Upper lobe of right lung (tissue), 1 donor: ENCODE data around the gene CD14. TPM values are rescaled to one million over a fixed set of nuclear protein-coding genes. Genes with fewer than 3 reads are reported as not detected.

Source experiments
- ATAC-seq: fragments of 200-7000 bp; cut with Tn5 transposase; one replicate; pipeline ENCODE4 v1.9.1; 2020; ENCODE audit warnings: mild to moderate bottlenecking, moderate library complexity
- DNase-seq: peaks from one replicate; pipeline ENCODE4 v3.0.0-alpha.2; 2020
- H3K27ac ChIP-seq: fragments of 200-600 bp; one replicate; pipeline ENCODE4 v1.8.0; 2022
- H3K27me3 ChIP-seq: fragments of 200-600 bp; one replicate; pipeline ENCODE4 v1.8.0; 2022; ENCODE audit warnings: mild to moderate bottlenecking
- H3K36me3 ChIP-seq: fragments of 200-600 bp; one replicate; pipeline ENCODE4 v1.8.0; 2022
- H3K4me1 ChIP-seq: fragments of 200-600 bp; one replicate; pipeline ENCODE4 v1.8.0; 2022
- H3K4me3 ChIP-seq: fragments of 200-600 bp; one replicate; pipeline ENCODE4 v1.8.0; 2022; ENCODE audit warnings: mild to moderate bottlenecking
- H3K9me3 ChIP-seq: fragments of 200-600 bp; one replicate; pipeline ENCODE4 v1.8.0; 2022
- intact Hi-C: fragments of 100-400 bp; cut with DNase I; formaldehyde crosslinking; loops from one replicate; pipeline ENCODE4 v1.11.0; 2022
- total RNA-seq: library from RNA; stranded (reverse); fragmentation: NEBNext Ultra II Directional; extraction: Animal tissue kit (Norgen Biotek cat#: 25700); gene quantifications from one replicate; pipeline ENCODE4 v1.2.1, GENCODE V29; 2021
- TF ChIP-seq, protein P1 (sequence below): fragments of 200-600 bp; IDR thresholded peaks from one replicate; pipeline ENCODE4 v1.8.0; 2022; ENCODE audit warnings: antibody characterized with exemption
- donor health status: DM: no; HTN: yes; CAD: no; lungs with severe emphysema.

CD14 gene
- total RNA-seq, 1 donor from 2014 or later: 127 TPM

DNA sequence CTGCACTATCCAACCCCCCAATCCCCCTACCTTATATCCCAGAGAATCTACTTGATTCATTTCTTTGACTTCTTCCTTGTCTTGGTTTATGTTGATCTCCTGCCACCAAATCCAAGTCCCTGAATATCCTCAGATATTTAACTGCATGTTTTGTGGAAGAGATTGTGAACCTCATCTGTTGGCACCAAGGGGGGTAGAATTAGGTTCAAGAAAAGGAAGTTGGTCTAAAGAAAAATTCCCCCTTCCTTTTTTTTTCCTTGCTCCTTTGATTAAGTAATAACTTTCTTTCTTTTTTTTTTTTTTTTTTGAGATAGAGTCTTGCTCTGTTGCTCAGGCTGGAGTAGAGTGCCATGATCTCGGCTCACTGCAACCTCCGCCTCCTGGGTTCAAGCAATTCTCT is 526 bp upstream of the CD14 start:
- intact Hi-C loops: loop anchor here (10.0 kb wide), 1 partner anchor 69 kb away; the partner anchor contains the start of genes APBB3 and SLC35A4
- peaks cover 29% of the 10 kb centered on the region for H3K4me1 ChIP-seq

DNA sequence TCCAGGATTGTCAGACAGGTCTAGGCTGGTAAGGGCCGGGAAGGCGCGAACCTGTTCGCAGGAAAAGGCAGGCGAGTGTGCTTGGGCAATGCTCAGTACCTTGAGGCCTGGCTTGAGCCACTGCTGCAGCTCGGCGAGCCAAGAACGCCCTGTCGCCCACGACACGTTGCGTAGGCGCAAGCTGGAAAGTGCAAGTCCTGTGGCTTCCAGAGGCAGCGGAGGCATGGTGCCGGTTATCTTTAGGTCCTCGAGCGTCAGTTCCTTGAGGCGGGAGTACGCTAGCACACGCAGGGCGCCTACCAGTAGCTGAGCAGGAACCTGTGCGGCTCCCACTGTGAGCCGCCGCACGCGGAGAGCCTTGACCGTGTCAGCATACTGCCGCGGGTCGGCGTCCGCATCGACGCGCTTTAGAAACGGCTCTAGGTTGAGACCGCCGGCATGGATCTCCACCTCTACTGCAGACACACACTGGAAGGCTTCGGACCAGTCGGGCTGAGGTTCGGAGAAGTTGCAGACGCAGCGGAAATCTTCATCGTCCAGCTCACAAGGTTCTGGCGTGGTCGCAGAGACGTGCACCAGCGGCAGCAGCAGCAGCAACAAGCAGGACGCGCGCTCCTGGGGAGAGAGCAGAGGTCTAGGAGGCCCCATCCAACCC is 482 bp downstream of the CD14 start:
- peak; percentile 73 for ATAC-seq
- H3K4me3 ChIP-seq: peak overlapping the region; percentile 61

More for the DNA sequence above, 526 bp upstream of the CD14 start:
- no peaks in the 10 kb centered on the region for H3K27me3 ChIP-seq
- H3K9me3 ChIP-seq: no peaks in the 10 kb centered on the region
- TF ChIP-seq, protein P1, sequence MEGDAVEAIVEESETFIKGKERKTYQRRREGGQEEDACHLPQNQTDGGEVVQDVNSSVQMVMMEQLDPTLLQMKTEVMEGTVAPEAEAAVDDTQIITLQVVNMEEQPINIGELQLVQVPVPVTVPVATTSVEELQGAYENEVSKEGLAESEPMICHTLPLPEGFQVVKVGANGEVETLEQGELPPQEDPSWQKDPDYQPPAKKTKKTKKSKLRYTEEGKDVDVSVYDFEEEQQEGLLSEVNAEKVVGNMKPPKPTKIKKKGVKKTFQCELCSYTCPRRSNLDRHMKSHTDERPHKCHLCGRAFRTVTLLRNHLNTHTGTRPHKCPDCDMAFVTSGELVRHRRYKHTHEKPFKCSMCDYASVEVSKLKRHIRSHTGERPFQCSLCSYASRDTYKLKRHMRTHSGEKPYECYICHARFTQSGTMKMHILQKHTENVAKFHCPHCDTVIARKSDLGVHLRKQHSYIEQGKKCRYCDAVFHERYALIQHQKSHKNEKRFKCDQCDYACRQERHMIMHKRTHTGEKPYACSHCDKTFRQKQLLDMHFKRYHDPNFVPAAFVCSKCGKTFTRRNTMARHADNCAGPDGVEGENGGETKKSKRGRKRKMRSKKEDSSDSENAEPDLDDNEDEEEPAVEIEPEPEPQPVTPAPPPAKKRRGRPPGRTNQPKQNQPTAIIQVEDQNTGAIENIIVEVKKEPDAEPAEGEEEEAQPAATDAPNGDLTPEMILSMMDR: no peak
- H3K4me3 ChIP-seq: peak overlapping the region; percentile 61
- no peak for DNase-seq
- H3K27ac ChIP-seq: peak overlapping the region; percentile 31
- no peaks in the 10 kb centered on the region for H3K36me3 ChIP-seq
- no peak for ATAC-seq

DNA sequence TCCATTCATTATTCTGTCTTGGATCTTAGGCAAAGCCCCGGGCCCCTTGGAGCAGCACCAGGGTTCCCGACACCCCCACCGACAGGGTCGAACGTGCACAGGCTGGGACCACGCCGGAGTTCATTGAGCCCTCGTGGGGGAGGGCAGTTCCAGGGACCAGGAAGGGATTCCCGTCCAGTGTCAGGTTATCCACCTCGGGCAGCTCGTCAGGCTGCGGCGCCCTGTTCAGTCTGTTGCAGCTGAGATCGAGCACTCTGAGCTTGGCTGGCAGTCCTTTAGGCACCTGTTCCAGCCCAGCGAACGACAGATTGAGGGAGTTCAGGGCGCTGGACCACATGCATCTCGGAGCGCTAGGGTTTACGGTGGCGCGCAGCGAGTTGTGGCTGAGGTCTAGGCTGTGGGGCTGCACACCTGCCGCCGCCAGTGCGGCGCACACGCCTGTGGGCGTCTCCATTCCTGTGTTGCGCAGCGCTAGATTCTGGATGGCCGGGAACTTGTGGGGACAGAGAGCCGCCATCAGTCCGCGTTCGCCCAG is 1.1 kb downstream of the CD14 start:
- no peaks in the 10 kb centered on the region for H3K36me3 ChIP-seq
- H3K9me3 ChIP-seq: no peaks in the 10 kb centered on the region
- peak overlapping the region; percentile 85 for H3K27ac ChIP-seq
- H3K4me1 ChIP-seq: peaks cover 24% of the 10 kb centered on the region
- no peak for DNase-seq
- peak overlapping the region; percentile 61 for H3K4me3 ChIP-seq
- no peaks in the 10 kb centered on the region for H3K27me3 ChIP-seq
- TF ChIP-seq, protein P1: no peak
- intact Hi-C loops: loop anchor here (10.0 kb wide), 1 partner anchor 67 kb away; the partner anchor contains the start of genes APBB3 and SLC35A4
- peak; percentile 63 for ATAC-seq

More for the DNA sequence above, 482 bp downstream of the CD14 start:
- TF ChIP-seq, protein P1: no peak
- intact Hi-C loops: loop anchor here (10.0 kb wide), 1 partner anchor 68 kb away; the partner anchor contains the start of genes APBB3 and SLC35A4
- H3K4me1 ChIP-seq: peaks cover 24% of the 10 kb centered on the region
- no peaks in the 10 kb centered on the region for H3K27me3 ChIP-seq
- peak; percentile 92 for DNase-seq
- H3K27ac ChIP-seq: peak overlapping the region; percentile 85
- H3K9me3 ChIP-seq: no peaks in the 10 kb centered on the region
- H3K36me3 ChIP-seq: no peaks in the 10 kb centered on the region

DNA sequence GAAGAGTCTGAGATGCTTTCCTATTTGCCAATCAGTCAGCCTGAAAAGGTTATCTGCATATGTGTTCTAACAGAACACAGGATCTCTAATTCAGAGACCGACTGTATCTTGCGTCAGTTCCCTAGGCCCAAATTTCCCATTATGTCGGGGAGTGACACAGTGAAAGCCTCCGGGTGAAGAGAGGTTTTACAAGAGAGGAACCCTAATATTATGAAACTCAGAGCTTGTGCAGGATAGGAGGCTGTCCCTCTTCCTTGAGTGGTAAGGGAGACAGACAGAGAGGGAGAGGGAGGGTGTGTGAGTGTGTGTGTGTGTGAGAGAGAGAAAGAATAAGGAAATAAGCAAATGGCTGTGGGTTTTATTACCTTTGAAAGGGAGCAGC is 1.9 kb downstream of the CD14 start:
- peak overlapping the region; percentile 61 for H3K4me3 ChIP-seq

DNA sequence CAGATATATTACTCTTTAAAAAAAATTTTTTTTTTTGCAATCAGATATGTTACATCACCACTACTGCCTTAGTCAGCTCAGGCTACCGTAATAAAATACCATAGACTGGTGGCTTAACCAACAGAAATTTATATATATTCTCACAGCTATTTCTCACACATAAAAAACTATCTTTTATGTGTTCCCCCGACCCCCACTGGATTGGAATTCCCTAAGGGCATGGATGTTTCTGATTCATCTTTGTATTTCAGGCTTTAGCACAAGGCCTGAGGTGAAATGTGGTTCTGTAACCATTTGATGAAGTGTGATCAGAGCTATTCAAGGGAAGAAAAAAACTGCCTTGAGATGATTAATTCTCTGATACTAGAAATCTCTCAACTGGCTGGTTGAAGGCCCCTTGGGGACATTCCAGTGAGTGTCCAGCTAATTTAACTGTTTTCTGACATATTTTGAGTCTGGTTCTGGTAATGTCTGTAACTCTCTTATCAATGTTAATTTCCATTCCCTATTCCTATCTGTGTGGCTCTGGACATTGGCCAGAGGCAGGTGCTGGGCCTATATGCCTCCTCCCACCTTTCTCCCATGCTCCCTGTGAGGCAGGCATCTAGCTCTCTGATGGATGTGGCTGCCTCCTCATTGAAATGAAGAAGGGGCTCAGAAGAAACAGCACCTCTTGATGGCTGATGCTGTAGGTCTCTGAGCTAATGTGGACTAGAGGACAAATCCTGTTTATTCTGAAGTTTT is 2.5 kb downstream of the CD14 start:
- Histone ChIP-seq H3K4me1 (peaks cover 24% of the 10 kb centered on the region), H3K27me3 (no peaks in the 10 kb centered on the region), H3K9me3 (no peaks in the 10 kb centered on the region), H3K36me3 (no peaks in the 10 kb centered on the region), H3K4me3 (peak overlapping the region; percentile 61), H3K27ac (peak overlapping the region; percentile 85)
- intact Hi-C loops: loop anchor here (10.0 kb wide), 1 partner anchor 66 kb away; the partner anchor contains the start of genes APBB3 and SLC35A4
- ATAC-seq (no peak), DNase-seq (no peak)
- TF ChIP-seq, protein P1: no peak

More for the DNA sequence above, 1.9 kb downstream of the CD14 start:
- H3K4me1 ChIP-seq: peaks cover 24% of the 10 kb centered on the region
- H3K36me3 ChIP-seq: no peaks in the 10 kb centered on the region
- peak; percentile 47 for ATAC-seq
- DNase-seq: no peak
- TF ChIP-seq, protein P1: no peak
- peak overlapping the region; percentile 85 for H3K27ac ChIP-seq
- intact Hi-C loops: loop anchor here (10.0 kb wide), 1 partner anchor 66 kb away; the partner anchor contains the start of genes APBB3 and SLC35A4
- H3K27me3 ChIP-seq: no peaks in the 10 kb centered on the region
- no peaks in the 10 kb centered on the region for H3K9me3 ChIP-seq
